Measurements from ENCODE around the gene UTP4. TPM values are rescaled to one million over a fixed set of nuclear protein-coding genes. Genes with fewer than 3 reads are reported as not detected.

The UTP4 gene
- total and polyA plus RNA-seq, 2 of the 8 experiments (the other 6 are each of a cell fraction or from before 2014, with no cell fraction given) = 101 to 118 TPM

- peak; percentile 24 for TF ChIP-seq ASH2L (IDR thresholded peaks at IDR 0.05; ENCODE audit: low read length)
- TF ChIP-seq POU5F1 (IDR thresholded peaks at IDR 0.05; ENCODE audit: low read depth, low read length) = no peak
- peak; percentile 3; the same call in 1 of the 2 replicates for TF ChIP-seq RBBP5 (IDR thresholded peaks at IDR 0.05; ENCODE audit: borderline replicate concordance, low read depth, low read length)
- TF ChIP-seq TBP (IDR thresholded peaks at IDR 0.05; ENCODE audit: low read depth, low read length) = 0 out of 2 replicates have a peak, but pooled peaks have one; percentile 25
- TF ChIP-seq CREB1 (IDR thresholded peaks at IDR 0.05) = no peak
- TF ChIP-seq TAF7 (optimal IDR thresholded peaks at IDR 0.05; ENCODE audit: borderline replicate concordance, low read depth, low read length) = peak; percentile 10
- no peak for TF ChIP-seq SAP30 (IDR thresholded peaks at IDR 0.05; ENCODE audit: insufficient read depth, insufficient replicate concordance, low read length)
- TF ChIP-seq CTCF (IDR thresholded peaks at IDR 0.05; ENCODE audit: control extremely low read depth in 1 of 3, insufficient read depth in 1 of 3, low read depth in 1 of 3, low read length in 3 of 3) = no peak
- TF ChIP-seq CBX5 (IDR thresholded peaks at IDR 0.05; ENCODE audit: low read depth, low read length) = no peak
- no peak for TF ChIP-seq NANOG (IDR thresholded peaks at IDR 0.05; ENCODE audit: insufficient read depth, low read depth, low read length, poor library complexity, severe bottlenecking)
Measured at GRCh38 chr16:69131839-69132423, 518 bp upstream of the UTP4 start (continued).

Measured in H1 (cell line).